CD4-positive, alpha-beta T cell treated with Interleukin-1 beta for 1 hour (primary cell): Measurements from ENCODE around the gene ZC3H12D.

ENCODE experiments used
- DNase-seq, 2 donors: peaks; one replicate each; pipeline ENCODE4 v3.0.0-alpha.2; 2020 to 2022

Gene ZC3H12D

GRCh38 chr6:149439626-149440025 is 45.2 kb downstream of the ZC3H12D start:
- no peak for DNase-seq

GRCh38 chr6:149438855-149439254 is 46.0 kb downstream of the ZC3H12D start:
- DNase-seq = no peak

GRCh38 chr6:149437212-149437611 is 47.6 kb downstream of the ZC3H12D start:
- no peak for DNase-seq

- no peak for DNase-seq
These were observed 48.2 kb downstream of the ZC3H12D start for GRCh38 chr6:149436647-149437046.

GRCh38 chr6:149435919-149436586 is 48.8 kb downstream of the ZC3H12D start:
- no peak for DNase-seq

- DNase-seq = no peak
These were observed 50.9 kb downstream of the ZC3H12D start for GRCh38 chr6:149433881-149434280.

- DNase-seq = no peak
These were observed 51.4 kb downstream of the ZC3H12D start for GRCh38 chr6:149433405-149433804.

- peak; percentile 82 to 88 for DNase-seq
These were observed 52.7 kb downstream of the ZC3H12D start for GRCh38 chr6:149431905-149432775.

GRCh38 chr6:149429427-149430360 is 55.1 kb downstream of the ZC3H12D start:
- no peak for DNase-seq

GRCh38 chr6:149428606-149429005 is 56.2 kb downstream of the ZC3H12D start:
- DNase-seq = no peak

GRCh38 chr6:149425754-149426153 is 59.1 kb downstream of the ZC3H12D start:
- no peak for DNase-seq

GRCh38 chr6:149425224-149425623 is 59.6 kb downstream of the ZC3H12D start:
- no peak for DNase-seq

GRCh38 chr6:149423964-149424440 is 60.8 kb downstream of the ZC3H12D start:
- DNase-seq = no peak

- no peak for DNase-seq
These were observed 62.2 kb downstream of the ZC3H12D start for GRCh38 chr6:149422581-149422980.

- DNase-seq = no peak
These were observed 63.7 kb downstream of the ZC3H12D start for GRCh38 chr6:149421132-149421531.

- no peak for DNase-seq
These were observed 65.0 kb downstream of the ZC3H12D start for GRCh38 chr6:149419696-149420404.

GRCh38 chr6:149414821-149415220 is 70.0 kb downstream of the ZC3H12D start:
- DNase-seq = no peak

GRCh38 chr6:149414009-149414408 is 70.8 kb downstream of the ZC3H12D start:
- DNase-seq = no peak

- DNase-seq = no peak
These were observed 74.3 kb downstream of the ZC3H12D start for GRCh38 chr6:149410557-149410956.

- no peak for DNase-seq
These were observed 75.2 kb downstream of the ZC3H12D start for GRCh38 chr6:149409617-149410016.

GRCh38 chr6:149405823-149406765 is 78.7 kb downstream of the ZC3H12D start:
- DNase-seq = no peak
